ENCODE results near the gene NTNG1. TPM values are rescaled to one million over a fixed set of nuclear protein-coding genes. Genes with fewer than 3 reads are reported as not detected.

Gene NTNG1
- total and polyA plus RNA-seq, 2 of the 4 experiments (the other 2 are of a cell fraction): 1.2 to 2.3 TPM

DNA sequence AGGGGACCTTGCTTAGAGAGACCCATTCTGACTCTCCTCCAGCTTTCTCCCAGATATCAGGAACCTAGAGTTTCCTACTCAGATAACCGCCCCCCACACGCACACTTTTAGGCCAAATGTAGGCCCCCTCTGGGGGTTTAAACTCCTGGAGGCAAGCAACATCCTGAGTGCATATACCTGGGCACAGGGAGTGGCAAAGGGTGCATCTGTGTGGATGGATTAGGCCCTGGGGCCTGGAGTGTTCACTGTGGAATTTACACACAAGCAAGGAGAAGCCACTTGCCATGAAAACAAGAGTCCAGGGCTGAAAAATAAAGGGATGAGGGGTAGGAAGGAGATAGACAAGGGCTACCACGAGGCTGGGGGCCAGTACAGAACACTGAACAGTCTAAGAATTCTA is 343.1 kb downstream of the NTNG1 start:
- H3K4me1 ChIP-seq (ENCODE audit: control insufficient read depth, insufficient read depth, low read length): no peaks in the 10 kb centered on the region
- H3K4me3 ChIP-seq (ENCODE audit: insufficient read depth, low read depth, low read length): no peak overlapping the region
- no TSS peak for BruUV-seq (replicated peaks)
- no peak overlapping the region for H2BK5ac ChIP-seq (ENCODE audit: low read depth, low read length, poor library complexity, severe bottlenecking)
- no peaks in the 10 kb centered on the region for H3K9me3 ChIP-seq (ENCODE audit: control insufficient read depth, insufficient read depth, low read length)
- no peak overlapping the region for H3K4me2 ChIP-seq (ENCODE audit: low read depth, low read length)
- no peak overlapping the region for H3K14ac ChIP-seq (replicated peaks; ENCODE audit: low read depth, low read length)
- no peak overlapping the region for H3K56ac ChIP-seq (ENCODE audit: extremely low read depth, insufficient read depth, low read length)
- H3K9ac ChIP-seq (ENCODE audit: low read depth, low read length): no peak overlapping the region
- H4K91ac ChIP-seq (ENCODE audit: insufficient read depth, low read depth, low read length): no peak overlapping the region
- H3K79me1 ChIP-seq (ENCODE audit: low read depth in 1 of 2, low read length in 2 of 2): no peaks in the 10 kb centered on the region
- H3K27ac ChIP-seq (ENCODE audit: insufficient read depth, low read length): no peak overlapping the region
- H3K23ac ChIP-seq (ENCODE audit: low read depth, low read length): no peak overlapping the region
- no peak overlapping the region for H2AFZ ChIP-seq (replicated peaks; ENCODE audit: low read length, poor library complexity)
- no peaks in the 10 kb centered on the region for H3K36me3 ChIP-seq (ENCODE audit: control insufficient read depth, insufficient read depth, low read length)
- H3K18ac ChIP-seq (ENCODE audit: low read depth, low read length): no peak overlapping the region
- no CpG with 5 or more reads among the region's 3 CpGs for WGBS, 2 experiments (ENCODE audit: extremely low coverage in 2 of 2, insufficient read length in 1 of 2)
- no peak overlapping the region for H2BK15ac ChIP-seq (ENCODE audit: low read depth, low read length)
- in situ Hi-C loops (cut with MboI; ENCODE audit: low sequenced_read_pairs): no loop called here
- ATAC-seq (ENCODE audit: low read depth) (no peak), DNase-seq (no peak)
- no peak overlapping the region for H4K8ac ChIP-seq (ENCODE audit: low read depth in 2 of 2, low read length in 2 of 2)
- intact Hi-C loops (cut with micrococcal nuclease): no loop called here
- no peak for TF ChIP-seq CEBPB (IDR thresholded peaks at IDR 0.05; ENCODE audit: low read depth, low read length)
- no peak for TF ChIP-seq MAZ (IDR thresholded peaks at IDR 0.05; ENCODE audit: borderline replicate concordance, low read depth, low read length)
- no peak for TF ChIP-seq RCOR1 (IDR thresholded peaks at IDR 0.05; ENCODE audit: insufficient replicate concordance, low read length)
- TF ChIP-seq, protein P1, sequence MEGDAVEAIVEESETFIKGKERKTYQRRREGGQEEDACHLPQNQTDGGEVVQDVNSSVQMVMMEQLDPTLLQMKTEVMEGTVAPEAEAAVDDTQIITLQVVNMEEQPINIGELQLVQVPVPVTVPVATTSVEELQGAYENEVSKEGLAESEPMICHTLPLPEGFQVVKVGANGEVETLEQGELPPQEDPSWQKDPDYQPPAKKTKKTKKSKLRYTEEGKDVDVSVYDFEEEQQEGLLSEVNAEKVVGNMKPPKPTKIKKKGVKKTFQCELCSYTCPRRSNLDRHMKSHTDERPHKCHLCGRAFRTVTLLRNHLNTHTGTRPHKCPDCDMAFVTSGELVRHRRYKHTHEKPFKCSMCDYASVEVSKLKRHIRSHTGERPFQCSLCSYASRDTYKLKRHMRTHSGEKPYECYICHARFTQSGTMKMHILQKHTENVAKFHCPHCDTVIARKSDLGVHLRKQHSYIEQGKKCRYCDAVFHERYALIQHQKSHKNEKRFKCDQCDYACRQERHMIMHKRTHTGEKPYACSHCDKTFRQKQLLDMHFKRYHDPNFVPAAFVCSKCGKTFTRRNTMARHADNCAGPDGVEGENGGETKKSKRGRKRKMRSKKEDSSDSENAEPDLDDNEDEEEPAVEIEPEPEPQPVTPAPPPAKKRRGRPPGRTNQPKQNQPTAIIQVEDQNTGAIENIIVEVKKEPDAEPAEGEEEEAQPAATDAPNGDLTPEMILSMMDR (conservative IDR thresholded peaks at IDR 0.05; ENCODE audit: low read depth, low read length): no peak
- TF ChIP-seq MXI1 (IDR thresholded peaks at IDR 0.05; ENCODE audit: borderline replicate concordance, low read depth, low read length): no peak
- no peak for TF ChIP-seq RAD21 (IDR thresholded peaks at IDR 0.05; ENCODE audit: low read length)
- TF ChIP-seq, protein P2, sequence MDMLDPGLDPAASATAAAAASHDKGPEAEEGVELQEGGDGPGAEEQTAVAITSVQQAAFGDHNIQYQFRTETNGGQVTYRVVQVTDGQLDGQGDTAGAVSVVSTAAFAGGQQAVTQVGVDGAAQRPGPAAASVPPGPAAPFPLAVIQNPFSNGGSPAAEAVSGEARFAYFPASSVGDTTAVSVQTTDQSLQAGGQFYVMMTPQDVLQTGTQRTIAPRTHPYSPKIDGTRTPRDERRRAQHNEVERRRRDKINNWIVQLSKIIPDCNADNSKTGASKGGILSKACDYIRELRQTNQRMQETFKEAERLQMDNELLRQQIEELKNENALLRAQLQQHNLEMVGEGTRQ (IDR thresholded peaks at IDR 0.05; ENCODE audit: low read depth, low read length): no peak
- no peak for TF ChIP-seq MAFK (IDR thresholded peaks at IDR 0.05; ENCODE audit: low read depth, low read length)
- TF ChIP-seq RFX5 (IDR thresholded peaks at IDR 0.05; ENCODE audit: low read depth, low read length): no peak
- TF ChIP-seq BHLHE40 (IDR thresholded peaks at IDR 0.05; ENCODE audit: low read depth, low read length): no peak
- TF ChIP-seq, protein P3, sequence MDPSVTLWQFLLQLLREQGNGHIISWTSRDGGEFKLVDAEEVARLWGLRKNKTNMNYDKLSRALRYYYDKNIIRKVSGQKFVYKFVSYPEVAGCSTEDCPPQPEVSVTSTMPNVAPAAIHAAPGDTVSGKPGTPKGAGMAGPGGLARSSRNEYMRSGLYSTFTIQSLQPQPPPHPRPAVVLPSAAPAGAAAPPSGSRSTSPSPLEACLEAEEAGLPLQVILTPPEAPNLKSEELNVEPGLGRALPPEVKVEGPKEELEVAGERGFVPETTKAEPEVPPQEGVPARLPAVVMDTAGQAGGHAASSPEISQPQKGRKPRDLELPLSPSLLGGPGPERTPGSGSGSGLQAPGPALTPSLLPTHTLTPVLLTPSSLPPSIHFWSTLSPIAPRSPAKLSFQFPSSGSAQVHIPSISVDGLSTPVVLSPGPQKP (IDR thresholded peaks at IDR 0.05; ENCODE audit: borderline replicate concordance, low read depth, low read length): no peak
- TF ChIP-seq SMC3 (IDR thresholded peaks at IDR 0.05; ENCODE audit: low read depth, low read length): no peak
- no peak for TF ChIP-seq POLR2A (IDR thresholded peaks at IDR 0.05; ENCODE audit: low read depth, low read length)
- no peaks in the 10 kb centered on the region for H4K20me1 ChIP-seq (ENCODE audit: insufficient read depth, low read length)
- H2BK20ac ChIP-seq (ENCODE audit: low read depth, low read length): no peak overlapping the region
- dilution Hi-C loops (cut with HindIII; ENCODE audit: low sequenced_read_pairs, unreplicated experiment): no loop called here
- no peaks in the 10 kb centered on the region for H3K9me1 ChIP-seq (ENCODE audit: insufficient read depth, low read length)
- H4K5ac ChIP-seq (ENCODE audit: low read depth, low read length): no peak overlapping the region
- no peak overlapping the region for H2BK120ac ChIP-seq (ENCODE audit: low read depth, low read length)
- ChIA-PET CTCF (no interaction called here), POLR2A (ENCODE audit: unreplicated experiment) (no interaction called here)
- no peaks in the 10 kb centered on the region for H3K27me3 ChIP-seq (ENCODE audit: control insufficient read depth, insufficient read depth, low read length)
- H3K4ac ChIP-seq (ENCODE audit: low read depth, low read length): no peak overlapping the region
- no peak overlapping the region for H2AK9ac ChIP-seq (replicated peaks; ENCODE audit: low read depth, low read length, poor library complexity)
- H2AK5ac ChIP-seq (ENCODE audit: low read depth, low read length): no peak overlapping the region

Data from IMR-90 (cell line).